ENCODE results near the gene SLC9A9. TPM values are rescaled to one million over a fixed set of nuclear protein-coding genes. Genes with fewer than 3 reads are reported as not detected.

SLC9A9 gene
- polyA plus RNA-seq, 1 donor (not counting 4 experiments of a cell fraction or from before 2014, with no cell fraction given) = 5.2 TPM

- no peak for FAIRE-seq
- no peaks in the 10 kb centered on the region for H3K9me3 ChIP-seq (ENCODE audit: control insufficient read depth, low read depth, low read length)
- no peak for DNase-seq (ENCODE audit: low read depth, low spot score)
- H3K4me2 ChIP-seq (ENCODE audit: control insufficient read depth, extremely low read depth, insufficient read depth, low read depth, low read length) = no peak overlapping the region
- no peaks in the 10 kb centered on the region for H4K20me1 ChIP-seq (ENCODE audit: control insufficient read depth, extremely low read depth, insufficient read depth, low read length)
- no peaks in the 10 kb centered on the region for H3K27me3 ChIP-seq (ENCODE audit: control insufficient read depth, extremely low read depth, insufficient read depth, low read length)
- no peak overlapping the region for H3K27ac ChIP-seq (ENCODE audit: control insufficient read depth, insufficient read depth, low read length)
- dilution Hi-C loops (cut with MboI; ENCODE audit: extremely low pct_ligation_motif_present, low sequenced_read_pairs) = no loop called here
- no peak overlapping the region for H3K9ac ChIP-seq (ENCODE audit: control insufficient read depth, extremely low read depth, insufficient read depth, low read length)
- TF ChIP-seq, protein P1, sequence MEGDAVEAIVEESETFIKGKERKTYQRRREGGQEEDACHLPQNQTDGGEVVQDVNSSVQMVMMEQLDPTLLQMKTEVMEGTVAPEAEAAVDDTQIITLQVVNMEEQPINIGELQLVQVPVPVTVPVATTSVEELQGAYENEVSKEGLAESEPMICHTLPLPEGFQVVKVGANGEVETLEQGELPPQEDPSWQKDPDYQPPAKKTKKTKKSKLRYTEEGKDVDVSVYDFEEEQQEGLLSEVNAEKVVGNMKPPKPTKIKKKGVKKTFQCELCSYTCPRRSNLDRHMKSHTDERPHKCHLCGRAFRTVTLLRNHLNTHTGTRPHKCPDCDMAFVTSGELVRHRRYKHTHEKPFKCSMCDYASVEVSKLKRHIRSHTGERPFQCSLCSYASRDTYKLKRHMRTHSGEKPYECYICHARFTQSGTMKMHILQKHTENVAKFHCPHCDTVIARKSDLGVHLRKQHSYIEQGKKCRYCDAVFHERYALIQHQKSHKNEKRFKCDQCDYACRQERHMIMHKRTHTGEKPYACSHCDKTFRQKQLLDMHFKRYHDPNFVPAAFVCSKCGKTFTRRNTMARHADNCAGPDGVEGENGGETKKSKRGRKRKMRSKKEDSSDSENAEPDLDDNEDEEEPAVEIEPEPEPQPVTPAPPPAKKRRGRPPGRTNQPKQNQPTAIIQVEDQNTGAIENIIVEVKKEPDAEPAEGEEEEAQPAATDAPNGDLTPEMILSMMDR (optimal IDR thresholded peaks at IDR 0.05 in 1 of 3, IDR thresholded peaks at IDR 0.05 in 1 of 3, conservative IDR thresholded peaks at IDR 0.05 in 1 of 3; ENCODE audit: extremely low read depth in 1 of 3, insufficient read depth in 2 of 3, low read length in 3 of 3) = no peak
- TF ChIP-seq EZH2 (IDR thresholded peaks at IDR 0.05; ENCODE audit: low read length) = no peak
- no peak overlapping the region for H2AFZ ChIP-seq (ENCODE audit: control insufficient read depth, low read length)
- H3K79me2 ChIP-seq (ENCODE audit: control insufficient read depth, insufficient read depth, low read length) = no peaks in the 10 kb centered on the region
- no peak overlapping the region for H3K4me3 ChIP-seq (ENCODE audit: control insufficient read depth in 2 of 3, extremely low read depth in 1 of 3, insufficient read depth in 2 of 3, low read depth in 1 of 3, low read length in 3 of 3)
- no peaks in the 10 kb centered on the region for H3K36me3 ChIP-seq (ENCODE audit: control insufficient read depth in 2 of 2, extremely low read depth in 1 of 2, insufficient read depth in 2 of 2, low read length in 2 of 2)
- H3K4me1 ChIP-seq (ENCODE audit: control insufficient read depth, extremely low read depth, insufficient read depth, low read length) = no peaks in the 10 kb centered on the region
- no peaks in the 10 kb centered on the region for H3K9me1 ChIP-seq (ENCODE audit: control insufficient read depth, extremely low read depth, insufficient read depth, low read length)
Measured at GRCh38 chr3:143358793-143359491, 489.3 kb downstream of the SLC9A9 start.

GRCh38 chr3:143358155-143358792 lies 490.0 kb downstream of the SLC9A9 start:
- H3K9me3 ChIP-seq (ENCODE audit: control insufficient read depth, low read depth, low read length) = no peaks in the 10 kb centered on the region
- H3K9me1 ChIP-seq (ENCODE audit: control insufficient read depth, extremely low read depth, insufficient read depth, low read length) = no peaks in the 10 kb centered on the region
- FAIRE-seq (no peak), DNase-seq (ENCODE audit: low read depth, low spot score) (no peak)
- no peak overlapping the region for H2AFZ ChIP-seq (ENCODE audit: control insufficient read depth, low read length)
- no peak overlapping the region for H3K27ac ChIP-seq (ENCODE audit: control insufficient read depth, insufficient read depth, low read length)
- H3K79me2 ChIP-seq (ENCODE audit: control insufficient read depth, insufficient read depth, low read length) = no peaks in the 10 kb centered on the region
- no peaks in the 10 kb centered on the region for H4K20me1 ChIP-seq (ENCODE audit: control insufficient read depth, extremely low read depth, insufficient read depth, low read length)
- no peaks in the 10 kb centered on the region for H3K27me3 ChIP-seq (ENCODE audit: control insufficient read depth, extremely low read depth, insufficient read depth, low read length)
- no peak overlapping the region for H3K4me3 ChIP-seq (ENCODE audit: control insufficient read depth in 2 of 3, extremely low read depth in 1 of 3, insufficient read depth in 2 of 3, low read depth in 1 of 3, low read length in 3 of 3)
- H3K4me1 ChIP-seq (ENCODE audit: control insufficient read depth, extremely low read depth, insufficient read depth, low read length) = no peaks in the 10 kb centered on the region
- no peak overlapping the region for H3K9ac ChIP-seq (ENCODE audit: control insufficient read depth, extremely low read depth, insufficient read depth, low read length)
- dilution Hi-C loops (cut with MboI; ENCODE audit: extremely low pct_ligation_motif_present, low sequenced_read_pairs) = no loop called here
- no peak for TF ChIP-seq EZH2 (IDR thresholded peaks at IDR 0.05; ENCODE audit: low read length)
- TF ChIP-seq, protein P1 (optimal IDR thresholded peaks at IDR 0.05 in 1 of 3, IDR thresholded peaks at IDR 0.05 in 1 of 3, conservative IDR thresholded peaks at IDR 0.05 in 1 of 3; ENCODE audit: extremely low read depth in 1 of 3, insufficient read depth in 2 of 3, low read length in 3 of 3) = no peak
- H3K36me3 ChIP-seq (ENCODE audit: control insufficient read depth in 2 of 2, extremely low read depth in 1 of 2, insufficient read depth in 2 of 2, low read length in 2 of 2) = no peaks in the 10 kb centered on the region
- H3K4me2 ChIP-seq (ENCODE audit: control insufficient read depth, extremely low read depth, insufficient read depth, low read depth, low read length) = no peak overlapping the region

Measured in keratinocyte (primary cell).